GM19023 (cell line): ENCODE results near the gene TMEM255A.

Experiments
- ATAC-seq: cut with Tn5 transposase; IDR thresholded peaks from one replicate; pipeline ENCODE4 v1.9.1; 2021; ENCODE audit warnings: mild to moderate bottlenecking, moderate library complexity; ENCODE audit not compliant: unreplicated experiment

The TMEM255A gene

DNA sequence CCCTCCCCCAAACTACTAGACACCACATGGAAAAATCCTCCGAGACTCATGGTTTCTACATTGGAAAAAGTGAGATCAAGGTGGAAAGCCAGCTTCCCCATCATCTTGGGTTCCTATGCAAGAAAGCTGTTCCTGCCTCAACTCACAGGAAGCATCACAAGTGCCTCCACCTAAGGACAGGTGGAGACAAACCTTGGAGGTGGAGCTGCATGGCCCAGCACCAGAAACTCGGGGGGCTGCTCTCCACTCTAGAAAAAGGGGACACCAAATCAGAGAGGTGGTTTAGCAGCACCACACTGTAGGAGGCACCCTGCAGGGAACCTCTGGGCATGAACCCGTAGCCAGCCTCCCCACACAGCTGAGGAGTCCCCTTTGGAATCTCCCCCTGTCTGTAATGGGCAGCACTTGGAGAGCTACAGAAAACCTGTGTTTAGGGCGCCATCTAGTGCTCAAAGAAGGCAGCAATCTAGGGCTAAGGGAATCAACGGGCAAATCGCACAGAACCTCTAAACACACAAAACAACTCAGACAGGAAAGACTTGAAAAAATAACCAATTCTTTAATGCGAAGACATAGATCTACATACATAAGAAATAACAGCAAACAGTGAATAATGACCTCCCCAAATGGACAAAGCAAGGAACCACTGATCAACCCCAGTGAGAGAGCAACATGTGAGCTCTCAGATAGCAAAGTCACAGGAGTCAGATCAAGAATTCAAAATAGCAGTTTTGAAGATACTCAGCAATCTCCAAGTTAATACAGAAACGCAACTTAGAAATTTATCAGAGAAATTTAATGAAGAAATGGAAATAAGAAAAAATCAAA, 97.6 kb downstream of the TMEM255A start:
- peak; percentile 89 for ATAC-seq
